Heart left ventricle (tissue), 16 donors: ENCODE measurements around the gene ASAP2. TPM values are rescaled to one million over a fixed set of nuclear protein-coding genes. Genes with fewer than 3 reads are reported as not detected.

ENCODE experiments used
- ATAC-seq, 4 donors: fragments of 200-7000 bp; cut with Tn5 transposase; one replicate each; pipeline ENCODE4 v1.9.1; 2020 to 2022; ENCODE audit warnings: moderate library complexity in 4 of 4, mild to moderate bottlenecking in 3 of 4, moderate number of reproducible peaks in 1 of 4
- DNase-seq, 5 donors: peaks; one replicate each; pipeline ENCODE4 v3.0.0-alpha.2; 2020
- H3K27ac ChIP-seq, 12 donors: fragments of 200-600 bp; sonication (generic) in 4 of 12; one replicate each; pipeline versions ENCODE4 v1.5.0 to v1.8.0; 2016 to 2022; ENCODE audit warnings: mild to moderate bottlenecking in 2 of 12
- H3K27me3 ChIP-seq, 9 donors: fragments of 200-600 bp; sonication (generic) in 2 of 9; one replicate each; pipeline versions ENCODE4 v1.5.1 to v1.8.0; 2016 to 2022; ENCODE audit warnings: mild to moderate bottlenecking in 3 of 9
- H3K36me3 ChIP-seq, 9 donors: fragments of 200-600 bp; sonication (generic) in 2 of 9; one replicate each; pipeline versions ENCODE4 v1.5.0 to v1.8.0; 2018 to 2022; ENCODE audit warnings: mild to moderate bottlenecking in 2 of 9
- H3K4me1 ChIP-seq, 12 donors: fragments of 200-600 bp; sonication (generic) in 4 of 12; one replicate each; pipeline versions ENCODE4 v1.5.0 to v1.8.0; 2016 to 2022; ENCODE audit warnings: mild to moderate bottlenecking in 3 of 12
- H3K4me3 ChIP-seq, 12 donors: fragments of 200-600 bp; sonication (generic) in 4 of 12; one replicate each; pipeline versions ENCODE4 v1.5.0 to v1.8.0; 2017 to 2022; ENCODE audit warnings: mild to moderate bottlenecking in 9 of 12, moderate library complexity in 4 of 12
- H3K9me3 ChIP-seq, 12 donors: fragments of 200-600 bp; sonication (generic) in 4 of 12; one replicate each; pipeline versions ENCODE4 v1.5.0 to v1.8.0; 2016 to 2022; ENCODE audit warnings: mild to moderate bottlenecking in 1 of 12
- CTCF ChIP-seq, 12 donors: fragments of 200-600 bp; sonication (generic) in 4 of 12; IDR thresholded peaks; one replicate each; pipeline versions ENCODE4 v1.5.0 to v1.8.0; 2018 to 2022; ENCODE audit warnings: antibody characterized with exemption in 12 of 12, mild to moderate bottlenecking in 5 of 12
- POLR2A ChIP-seq, 2 donors: fragments of 450-650 bp; IDR thresholded peaks; one replicate each; pipeline ENCODE4 v1.6.1; 2017; ENCODE audit warnings: antibody characterized with exemption in 2 of 2, mild to moderate bottlenecking in 2 of 2, moderate library complexity in 2 of 2
- WGBS, 4 donors: extraction: QIAGEN DNeasy Blood & Tissue Kit in 2 of 4; methylation state at CpG; one replicate each; pipeline versions ENCODE4 v1.1.5 to v1.1.7; 2013 to 2018; 5-methylcytosine and 5-hydroxymethylcytosine counted together
- intact Hi-C, 10 donors: fragments of 100-400 bp; cut with DNase I; formaldehyde crosslinking; loops; one replicate each; pipeline versions ENCODE4 v1.11.1 to v1.14.2; 2022
- polyA plus RNA-seq, 2 donors: library from polyadenylated mRNA; stranded (reverse); fragments of 200-250 nt; gene quantifications; one replicate each; pipeline ENCODE4 v1.2.3, GENCODE V29; 2013
- total RNA-seq, 9 donors: library from RNA; depleted of rRNA in 2 of 9; stranded (reverse); fragments of >200 nt in 2 of 9; fragmentation: NEBNext Ultra II Directional in 3 of 9; extraction: Animal tissue kit (Norgen Biotek cat#: 25700) in 3 of 9; gene quantifications; one replicate each; pipeline versions ENCODE4 v1.1.0 to v1.2.4, GENCODE V29; 2016 to 2023
- donor health status: ischemic (EF 13 %, LVEDD 7.1; RV severe dilation, severe dysfunction).
- donor health status: healthy with polysubstance abuse.
- donor health status: DM: no; HTN: yes; CAD: no.
- donor health status: DM: no; HTN: no; CAD: no.
- donor health status: ischemic (EF 25% LVEDD 6.9; RV normal size, moderate dysfunction).
- donor health status: ischemic (EF 25% LVEDD 5.7; RV mildly dilated, moderate dysfunction).
- donor health status: healthy.
- donor health status: DM: yes; HTN: yes; CAD: no.
- donor health status: ischemic (EF 35%, LVEDD 5.7; RV mildly dilated, moderate dysfunction).
- donor health status: nonischemic (EF 11% LVEDD 7.7; RV severe dilation, severe dysfunction).
- donor health status: DM: yes; HTN: yes; CAD: no.
- donor health status: PGD.
- donor health status: ischemic (EF 29% LVEDD 5.4; RV normal size, mild dysfunction).
- donor health status: nonischemic (EF 23%, LVEDD 6.1; RV moderate dilation, normal function).

The ASAP2 gene
- total and polyA plus RNA-seq, 11 donors = 6.7 to 17.0 (median 11.9) TPM

- TF ChIP-seq CTCF (IDR thresholded peaks at IDR 0.05) (no peak), POLR2A (IDR thresholded peaks at IDR 0.05) (no peak)
- H3K27ac ChIP-seq = no peak overlapping the region
- DNase-seq = no peak
- WGBS, 4 donors = 72 to 76% (median 73%) methylated on average over 10 of the region's 10 CpGs
- ATAC-seq = no peak
- peak overlapping the region in 1 of 12 donors; percentile 23 for H3K4me3 ChIP-seq
- H3K9me3 ChIP-seq = no peaks in the 10 kb centered on the region
- intact Hi-C loops = loop anchor here in 5 of 10 donors (2.0 to 10.0 kb wide), 3 partner anchors 213 to 276 kb away; partner anchors contain the start of gene ASAP2 (in 4 of the 5)
- peaks cover 0 to 59% (median 34%) of the 10 kb centered on the region in 12 donors for H3K4me1 ChIP-seq
- H3K36me3 ChIP-seq = peaks cover 0 to 30% (median 15%) of the 10 kb centered on the region in 9 donors
- no peaks in the 10 kb centered on the region for H3K27me3 ChIP-seq
Observed at GRCh38 chr2:9420495-9420894, 213.9 kb downstream of the ASAP2 start.

DNA sequence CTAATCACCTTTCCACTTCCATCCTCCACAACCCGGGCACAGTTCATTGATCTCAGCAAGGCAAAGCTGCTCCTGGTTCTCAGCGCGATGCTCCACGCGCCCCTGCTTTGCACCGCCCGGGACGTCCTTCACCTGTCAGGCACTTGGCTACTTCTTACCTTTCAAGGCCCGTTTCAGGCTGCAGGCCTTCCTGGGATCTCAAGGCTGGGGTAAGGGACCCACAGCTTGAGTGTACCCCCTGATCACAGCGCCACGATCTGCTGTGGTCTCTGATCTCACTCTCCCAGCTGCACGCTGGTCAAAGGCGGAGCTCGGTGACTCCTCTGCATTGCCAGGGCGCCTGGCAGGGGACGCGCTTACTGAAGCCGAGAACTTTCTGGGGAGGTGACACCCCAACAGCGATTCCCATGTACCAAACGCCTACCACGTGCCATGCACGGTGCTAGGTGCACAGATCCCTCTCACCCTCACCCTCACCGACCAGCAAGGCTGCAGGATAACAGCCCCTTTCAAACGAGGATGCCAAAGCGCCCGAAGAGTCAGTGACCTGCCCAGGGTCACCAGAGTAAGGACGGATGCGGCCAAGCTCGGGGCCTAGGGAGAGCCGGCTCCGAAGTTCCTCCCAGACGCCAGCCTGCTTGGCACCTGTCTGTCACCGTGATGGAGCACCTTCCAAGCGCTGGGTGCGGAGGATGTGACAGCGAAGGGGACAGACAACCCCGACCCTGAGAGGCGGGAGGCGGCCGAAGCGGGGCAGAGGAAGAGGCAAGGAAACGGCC lies 215.9 kb downstream of the ASAP2 start:
- Histone ChIP-seq H3K36me3 (peaks cover 0 to 16% (median 9%) of the 10 kb centered on the region in 9 donors), H3K9me3 (no peaks in the 10 kb centered on the region), H3K4me3 (peak overlapping the region; percentile 54 to 98 (median 94)), H3K4me1 (peaks cover 0 to 59% (median 34%) of the 10 kb centered on the region in 12 donors), H3K27ac (peak overlapping the region; percentile 90 to 98 (median 94)), H3K27me3 (no peaks in the 10 kb centered on the region)
- intact Hi-C loops = loop anchor here in 5 of 10 donors (2.0 to 10.0 kb wide), 4 partner anchors 215 to 282 kb away; partner anchors contain the start of gene ASAP2 (in 3 of the 5)
- TF ChIP-seq CTCF (IDR thresholded peaks at IDR 0.05) = no peak
- no peak for TF ChIP-seq POLR2A (IDR thresholded peaks at IDR 0.05)
- peak; percentile 40 to 75 (median 60) for DNase-seq
- WGBS, 4 donors = 3 to 14% (median 5%) methylated on average over 21 to 42 of the region's 42 CpGs
- ATAC-seq = peak in 3 of 4 donors; percentile 11 to 37 (median 34)

DNA sequence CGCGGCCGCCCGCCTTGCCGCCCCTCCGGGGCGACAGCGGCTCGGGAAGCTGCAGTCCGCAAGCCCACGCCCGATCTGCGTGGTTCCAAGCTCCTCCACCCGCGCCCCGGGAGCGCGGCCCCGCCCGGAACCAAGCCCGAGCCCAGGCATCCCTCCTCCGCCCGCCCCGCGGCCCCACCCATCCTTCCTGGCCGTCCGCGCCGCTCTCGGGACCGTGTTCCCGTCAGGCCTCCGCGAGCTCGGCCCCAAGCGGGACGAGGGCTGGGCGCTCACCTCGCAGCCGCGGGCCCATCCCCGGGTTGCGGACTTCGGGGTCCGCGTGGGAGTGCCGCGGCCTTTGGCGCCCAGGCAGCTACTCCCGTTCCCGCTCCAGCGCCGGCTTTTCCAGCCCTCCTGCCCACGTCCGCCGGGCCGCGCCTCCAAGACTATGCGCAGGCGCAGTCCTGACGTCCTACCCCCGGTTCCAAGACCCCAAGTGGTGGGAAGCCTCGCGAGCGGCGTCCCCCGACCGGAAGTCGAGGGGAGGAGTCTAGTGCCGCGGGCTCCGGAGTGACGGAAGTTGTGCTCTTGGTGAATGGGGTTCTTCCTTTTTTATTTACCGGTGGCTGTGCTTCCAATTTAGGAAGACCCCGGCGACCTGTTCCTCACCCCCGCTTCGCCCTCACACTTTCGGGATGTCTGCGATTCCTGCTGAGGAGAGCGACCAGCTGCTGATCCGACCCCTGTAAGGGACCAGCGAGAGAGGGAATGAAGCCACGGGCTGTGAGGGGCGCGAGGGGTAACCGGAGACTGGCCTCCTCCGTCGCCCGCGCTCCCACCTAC lies 216.7 kb downstream of the ASAP2 start, which contains the start of the genes CPSF3 and ITGB1BP1:
CPSF3 (plus strand) TSS at position 555 of the 822 bp plus-strand sequence; CDS start at position 675, 120 bp downstream.
ITGB1BP1 (minus strand) TSS at position 429 of the 822 bp plus-strand sequence. CDS start 4,831 bp downstream, outside the sequence.
- Histone ChIP-seq H3K4me1 (peaks cover 0 to 57% (median 34%) of the 10 kb centered on the region in 12 donors), H3K36me3 (peaks cover 0 to 8% (median 1%) of the 10 kb centered on the region in 9 donors), H3K27me3 (no peaks in the 10 kb centered on the region), H3K9me3 (no peaks in the 10 kb centered on the region), H3K4me3 (peak within 1 kb of the TSS; percentile 54 to 98 (median 94)), H3K27ac (peak within 1 kb of the TSS; percentile 90 to 98 (median 94))
- ATAC-seq (peak; percentile 96 to 97 (median 96)), DNase-seq (peak; percentile 98 to 99 (median 98))
- intact Hi-C loops = loop anchor here in 5 of 10 donors (2.0 to 10.0 kb wide), 4 partner anchors 216 to 283 kb away; partner anchors contain the start of gene ASAP2 (in 3 of the 5)
- peak in 1 of 2 donors; percentile 75 for TF ChIP-seq POLR2A (IDR thresholded peaks at IDR 0.05)
- TF ChIP-seq CTCF (IDR thresholded peaks at IDR 0.05) = peak in 2 of 12 donors; percentile 25 to 35
- WGBS, 4 donors = 0 to 1% (median 0%) methylated on average over 45 to 91 of the region's 91 CpGs
